Fibroblast of lung (primary cell): ENCODE measurements around the gene AR.

Source experiments
- EZH2 ChIP-seq: IDR thresholded peaks from 2 replicates; pipeline ENCODE4 v1.5.1; 2012; ENCODE audit warnings: low read length, control low read depth, mild to moderate bottlenecking; ENCODE audit errors: missing control alignments
- TF ChIP-seq, protein P1 (sequence below), 2 donors: IDR thresholded peaks in 1 of 2; conservative IDR thresholded peaks in 1 of 2; 1 replicate in 1 of 2; 2 replicates in 1 of 2; pipeline ENCODE4 v1.5.1; 2011 to 2012; ENCODE audit warnings: low read length in 2 of 2, control low read depth in 1 of 2, inconsistent platforms in 1 of 2, low read depth in 1 of 2, mild to moderate bottlenecking in 1 of 2

DNA sequence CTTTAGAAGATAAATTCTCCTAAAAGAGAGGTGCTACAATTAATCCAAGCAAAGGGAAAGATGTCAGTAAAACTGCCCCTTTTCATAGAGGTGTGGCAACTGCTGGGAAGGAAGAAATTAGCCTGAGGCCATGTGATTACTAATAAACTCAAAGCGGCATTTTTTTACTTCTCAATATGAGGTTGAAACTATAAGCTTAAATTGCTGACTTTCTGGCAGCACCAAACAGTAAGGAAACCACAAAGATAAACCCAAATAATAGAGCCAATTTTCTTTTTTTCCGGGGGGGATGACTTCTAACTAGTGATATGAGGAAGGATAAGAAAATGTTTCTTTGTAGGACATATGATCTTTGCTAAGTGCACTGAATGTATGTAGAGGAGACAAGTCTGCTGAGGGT is 30.9 kb downstream of the AR start:
- TF ChIP-seq, protein P1, sequence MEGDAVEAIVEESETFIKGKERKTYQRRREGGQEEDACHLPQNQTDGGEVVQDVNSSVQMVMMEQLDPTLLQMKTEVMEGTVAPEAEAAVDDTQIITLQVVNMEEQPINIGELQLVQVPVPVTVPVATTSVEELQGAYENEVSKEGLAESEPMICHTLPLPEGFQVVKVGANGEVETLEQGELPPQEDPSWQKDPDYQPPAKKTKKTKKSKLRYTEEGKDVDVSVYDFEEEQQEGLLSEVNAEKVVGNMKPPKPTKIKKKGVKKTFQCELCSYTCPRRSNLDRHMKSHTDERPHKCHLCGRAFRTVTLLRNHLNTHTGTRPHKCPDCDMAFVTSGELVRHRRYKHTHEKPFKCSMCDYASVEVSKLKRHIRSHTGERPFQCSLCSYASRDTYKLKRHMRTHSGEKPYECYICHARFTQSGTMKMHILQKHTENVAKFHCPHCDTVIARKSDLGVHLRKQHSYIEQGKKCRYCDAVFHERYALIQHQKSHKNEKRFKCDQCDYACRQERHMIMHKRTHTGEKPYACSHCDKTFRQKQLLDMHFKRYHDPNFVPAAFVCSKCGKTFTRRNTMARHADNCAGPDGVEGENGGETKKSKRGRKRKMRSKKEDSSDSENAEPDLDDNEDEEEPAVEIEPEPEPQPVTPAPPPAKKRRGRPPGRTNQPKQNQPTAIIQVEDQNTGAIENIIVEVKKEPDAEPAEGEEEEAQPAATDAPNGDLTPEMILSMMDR (conservative IDR thresholded peaks at IDR 0.05 in 1 of 2, IDR thresholded peaks at IDR 0.05 in 1 of 2; ENCODE audit: low read depth in 1 of 2, low read length in 2 of 2), result no peak
- no peak for TF ChIP-seq EZH2
